A549 (cell line): ENCODE measurements around the gene SALL4. TPM values are rescaled to one million over a fixed set of nuclear protein-coding genes. Genes with fewer than 3 reads are reported as not detected.
A peak's percentile ranks its signal among the peaks of the same experiment; 100 is the strongest.
"Not testable (repeated sequence)": the region's sequence is repeated elsewhere in the genome, so short reads cannot be mapped to it uniquely, and the experiment has no call there.

ENCODE experiments used
- ATAC-seq, 2 experiments: fragments of 200-7000 bp in 1 of 2; fragments of >200 bp in 1 of 2; cut with Nextera tagmentation in 1 of 2; cut with Tn5 transposase in 1 of 2; 3 replicates each; pipeline versions ENCODE4 v1.8.0 to v1.9.1; 2018 to 2020; ENCODE audit warnings: mild to moderate bottlenecking in 1 of 2, moderate library complexity in 1 of 2
- CTCF ChIA-PET: fragments of 300-600 bp; sonication (Branson Sonifier 250); formaldehyde crosslinking; extraction: SDS; loops from one replicate; lab custom pipeline; 2021; ENCODE audit warnings: antibody characterized with exemption, inconsistent platforms; lab: Yijun Ruan, JAX
- POLR2A ChIA-PET: fragments of 350-600 bp; formaldehyde crosslinking; extraction: SDS; loops from one replicate; lab custom pipeline; 2021; ENCODE audit warnings: antibody characterized with exemption, inconsistent platforms; lab: Yijun Ruan, JAX
- DNase-seq, 2 experiments: peaks; one replicate each; pipeline versions ENCODE4 v3.0.0 to v3.0.0-alpha.2; 2011 to 2016; ENCODE audit warnings: low read depth in 1 of 2, low spot score in 1 of 2
- FAIRE-seq: peaks from 2 replicates; lab custom pipeline; 2011; peaks lifted over from hg19 to GRCh38; lab: Jason Lieb, UNC
- H3K27ac ChIP-seq, 2 experiments: fragments of >200 bp; sonication (Bioruptor Twin); formaldehyde crosslinking; 3 replicates each; pipeline ENCODE4 v1.5.1; 2016 to 2017
- H3K4me1 ChIP-seq: fragments of >200 bp; sonication (Bioruptor Twin); formaldehyde crosslinking; 3 replicates; pipeline ENCODE4 v1.6.1; 2016
- H3K4me2 ChIP-seq: fragments of >200 bp; sonication (Bioruptor Twin); formaldehyde crosslinking; 3 replicates; pipeline ENCODE4 v1.6.1; 2016
- H3K4me3 ChIP-seq: fragments of >200 bp; sonication (Bioruptor Twin); formaldehyde crosslinking; 3 replicates; pipeline ENCODE4 v1.5.1; 2016
- H3K9me3 ChIP-seq: fragments of >200 bp; sonication (Bioruptor Twin); formaldehyde crosslinking; 3 replicates; pipeline ENCODE4 v1.6.1; 2016
- CBX2 ChIP-seq: fragments of 200-600 bp; sonication (generic); IDR thresholded peaks from 2 replicates; pipeline ENCODE4 v1.6.1; 2016; ENCODE audit warnings: low read depth, mild to moderate bottlenecking, borderline replicate concordance
- CEBPB ChIP-seq, 2 experiments: fragments of >200 bp in 1 of 2; sonication (Bioruptor Twin) in 1 of 2; formaldehyde crosslinking in 1 of 2; IDR thresholded peaks; 2 replicates each; pipeline ENCODE4 v1.6.1; 2012 to 2016
- CHD2 ChIP-seq: fragments of 150-350 bp; IDR thresholded peaks from 2 replicates; pipeline ENCODE4 v1.6.1; 2014; ENCODE audit warnings: low read length; ENCODE audit not compliant: partially characterized antibody
- CTCF ChIP-seq: fragments of >200 bp; sonication (Bioruptor Twin); formaldehyde crosslinking; IDR thresholded peaks from 3 replicates; pipeline ENCODE4 v1.5.1; 2016
- HOXB13 ChIP-seq: fragments of 250-450 bp; sonication (Bioruptor Pico); IDR thresholded peaks from 2 replicates; pipeline ENCODE4 v1.5.0; 2020; ENCODE audit warnings: low read depth, mild to moderate bottlenecking, moderate library complexity
- MAFK ChIP-seq: fragments of 450-650 bp; IDR thresholded peaks from 2 replicates; pipeline ENCODE4 v1.6.1; 2014; ENCODE audit not compliant: partially characterized antibody
- MAZ ChIP-seq: fragments of 150-350 bp; IDR thresholded peaks from 2 replicates; pipeline ENCODE4 v1.6.1; 2014; ENCODE audit warnings: antibody characterized with exemption, low read depth, low read length, borderline replicate concordance
- NPAS2 ChIP-seq: fragments of 250-450 bp; sonication (Bioruptor Pico); IDR thresholded peaks from 2 replicates; pipeline ENCODE4 v1.8.0; 2022; ENCODE audit warnings: mild to moderate bottlenecking, moderate library complexity, borderline replicate concordance
- NR3C1 ChIP-seq: fragments of >200 bp; sonication (Bioruptor Twin); formaldehyde crosslinking; IDR thresholded peaks from 3 replicates; pipeline ENCODE4 v1.6.1; 2017
- RCOR1 ChIP-seq: fragments of 150-350 bp; IDR thresholded peaks from 2 replicates; pipeline ENCODE4 v1.6.1; 2014; ENCODE audit warnings: antibody characterized with exemption, low read length, low read depth
- REST ChIP-seq: fragments of 200-600 bp; sonication (generic); IDR thresholded peaks from 2 replicates; pipeline ENCODE4 v1.6.1; 2016; ENCODE audit warnings: antibody characterized with exemption, mild to moderate bottlenecking, moderate library complexity
- RFX5 ChIP-seq: fragments of 450-650 bp; IDR thresholded peaks from 2 replicates; pipeline ENCODE4 v1.7.1; 2014; ENCODE audit warnings: antibody characterized with exemption, mild to moderate bottlenecking, moderate library complexity
- SMC3 ChIP-seq: fragments of >200 bp; sonication (Bioruptor Twin); formaldehyde crosslinking; IDR thresholded peaks from 3 replicates; pipeline ENCODE4 v1.6.1; 2018; ENCODE audit warnings: inconsistent platforms
- TFCP2L1 ChIP-seq: fragments of 250-450 bp; sonication (Bioruptor Pico); IDR thresholded peaks from 2 replicates; pipeline ENCODE4 v1.5.0; 2021; ENCODE audit warnings: mild to moderate bottlenecking
- ZNF302 ChIP-seq: fragments of 250-450 bp; sonication (Bioruptor Pico); IDR thresholded peaks from 2 replicates; pipeline ENCODE4 v1.9.0; 2021; ENCODE audit warnings: inconsistent platforms, mild to moderate bottlenecking, moderate library complexity
- ZSCAN20 ChIP-seq: fragments of 250-450 bp; sonication (Bioruptor Pico); IDR thresholded peaks from 2 replicates; pipeline ENCODE4 v1.8.0; 2022; ENCODE audit warnings: mild to moderate bottlenecking, moderate library complexity
- WGBS: methylation state at CpG from one replicate; pipeline ENCODE4 v1.1.6; 2017; ENCODE audit errors: missing lambda C conversion rate; 5-methylcytosine and 5-hydroxymethylcytosine counted together
- polyA plus RNA-seq, 4 experiments: library from polyadenylated mRNA; depleted of rRNA in 3 of 4; stranded (reverse); fragments of >200 nt; fragmentation: RNase III in 1 of 4; extraction: RNeasy Plus Mini Kit Qiagen cat#74134 plus additional on column Dnase treatment in 1 of 4; gene quantifications; 2 replicates in 3 of 4; 3 replicates in 1 of 4; pipeline ENCODE4 v1.2.3, GENCODE V29; 2011 to 2017
- TF ChIP-seq, protein P1 (sequence below): fragments of 250-450 bp; sonication (Bioruptor Pico); IDR thresholded peaks from 2 replicates; pipeline ENCODE4 v1.5.0; 2021; ENCODE audit warnings: mild to moderate bottlenecking, moderate library complexity, borderline replicate concordance

Gene SALL4
- polyA plus RNA-seq, 2 of the 4 experiments (the other 2 are of a cell fraction) = 2.3 to 7.6 TPM

- no peak overlapping the region for H3K4me2 ChIP-seq
- CTCF ChIA-PET = interaction anchor here (1.1 to 1.5 kb wide), 2 partner anchors 11 to 20 kb away, joined by 3 read pairs; no protein-coding TSS in a partner anchor
These were observed 63.4 kb downstream of the SALL4 start for GRCh38 chr20:51738877-51739447.

GRCh38 chr20:51738261-51738660 is 64.1 kb downstream of the SALL4 start:
- H3K4me2 ChIP-seq, ATAC-seq, POLR2A ChIA-PET, H3K4me3 ChIP-seq, FAIRE-seq, H3K27ac ChIP-seq, H3K9me3 ChIP-seq, DNase-seq: not testable (repeated sequence)
- 95% methylated on average over 15 of the region's 15 CpGs for WGBS
- CTCF ChIA-PET = interaction anchor here (0.9 kb wide), 1 partner anchor 412 kb away, joined by 3 read pairs; no protein-coding TSS in a partner anchor
- H3K4me1 ChIP-seq = peaks cover 33% of the 10 kb centered on the region

More at GRCh38 chr20:51738877-51739447, 63.4 kb downstream of the SALL4 start:
- H3K4me1 ChIP-seq = peaks cover 40% of the 10 kb centered on the region
- TF ChIP-seq ZSCAN20 (CRISPR knock-in tag) (no peak), HOXB13 (CRISPR knock-in tag) (no peak), RCOR1 (no peak), NPAS2 (CRISPR knock-in tag) (no peak), CBX2 (no peak), RFX5 (no peak), CHD2 (no peak), REST (no peak), TFCP2L1 (CRISPR knock-in tag) (no peak), MAFK (no peak), NR3C1 (no peak), CEBPB (IDR thresholded peaks at IDR 0.05) (no peak), CTCF (no peak), ZNF302 (CRISPR knock-in tag) (no peak), SMC3 (no peak), MAZ (no peak)
- TF ChIP-seq, protein P1, sequence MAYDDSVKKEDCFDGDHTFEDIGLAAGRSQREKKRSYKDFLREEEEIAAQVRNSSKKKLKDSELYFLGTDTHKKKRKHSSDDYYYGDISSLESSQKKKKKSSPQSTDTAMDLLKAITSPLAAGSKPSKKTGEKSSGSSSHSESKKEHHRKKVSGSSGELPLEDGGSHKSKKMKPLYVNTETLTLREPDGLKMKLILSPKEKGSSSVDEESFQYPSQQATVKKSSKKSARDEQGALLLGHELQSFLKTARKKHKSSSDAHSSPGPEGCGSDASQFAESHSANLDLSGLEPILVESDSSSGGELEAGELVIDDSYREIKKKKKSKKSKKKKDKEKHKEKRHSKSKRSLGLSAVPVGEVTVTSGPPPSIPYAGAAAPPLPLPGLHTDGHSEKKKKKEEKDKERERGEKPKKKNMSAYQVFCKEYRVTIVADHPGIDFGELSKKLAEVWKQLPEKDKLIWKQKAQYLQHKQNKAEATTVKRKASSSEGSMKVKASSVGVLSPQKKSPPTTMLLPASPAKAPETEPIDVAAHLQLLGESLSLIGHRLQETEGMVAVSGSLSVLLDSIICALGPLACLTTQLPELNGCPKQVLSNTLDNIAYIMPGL (CRISPR knock-in tag) = no peak
- TF ChIP-seq, all 56 proteins: peak for 0
- FAIRE-seq (no peak), ATAC-seq (no peak), DNase-seq (peak in 1 of 2 experiments; percentile 35)
- POLR2A ChIA-PET = no interaction called here
- Histone ChIP-seq H3K9me3 (no peaks in the 10 kb centered on the region), H3K27ac (peak overlapping the region in 1 of 2 experiments; percentile 26; a peak in 3 of 6 replicates), H3K4me3 (no peak overlapping the region)
- WGBS = 84% methylated on average over 12 of the region's 12 CpGs
